HEK293 (cell line): ENCODE measurements around the gene GTF3C4.

Experiments used
- CTCF ChIA-PET: fragments of 350-600 bp; formaldehyde crosslinking; extraction: SDS; loops from one replicate; lab custom pipeline; 2021; ENCODE audit warnings: antibody characterized with exemption; lab: Yijun Ruan, JAX
- POLR2A ChIA-PET: fragments of 300-600 bp; formaldehyde crosslinking; extraction: SDS; loops from one replicate; lab custom pipeline; 2020; ENCODE audit warnings: antibody characterized with exemption, inconsistent platforms; lab: Yijun Ruan, JAX
- H3K27ac ChIP-seq: fragments of 200-500 bp; sonication (Bioruptor generic); 2 replicates; pipeline ENCODE4 v1.5.1; 2014; ENCODE audit warnings: low read depth, low read length, control low read depth, inconsistent platforms; ENCODE audit errors: extremely low read depth
- H3K36me3 ChIP-seq, 2 experiments: fragments of 200-500 bp in 1 of 2; sonication (Bioruptor generic) in 1 of 2; 1 replicate in 1 of 2; 2 replicates in 1 of 2; pipeline ENCODE4 v1.5.1; 2014 to 2017; ENCODE audit warnings: inconsistent platforms in 2 of 2, low read length in 2 of 2; ENCODE audit not compliant: control insufficient read depth in 2 of 2, insufficient read depth in 1 of 2
- H3K4me1 ChIP-seq: fragments of 200-500 bp; sonication (Bioruptor generic); 2 replicates; pipeline ENCODE4 v1.5.1; 2014; ENCODE audit warnings: mild to moderate bottlenecking, low read length, inconsistent platforms; ENCODE audit not compliant: control insufficient read depth, insufficient read depth
- H3K4me3 ChIP-seq: 2 replicates; pipeline ENCODE4 v1.5.1; 2011; ENCODE audit warnings: low read depth, mild to moderate bottlenecking, control low read depth, low read length, moderate library complexity
- H3K9me3 ChIP-seq: fragments of 200-500 bp; sonication (Bioruptor generic); 2 replicates; pipeline ENCODE4 v1.5.1; 2014; ENCODE audit warnings: low read depth, low read length, inconsistent platforms; ENCODE audit not compliant: control insufficient read depth, insufficient read depth
- BCL11B ChIP-seq: fragments of 450-650 bp; formaldehyde crosslinking; IDR thresholded peaks from 2 replicates; pipeline ENCODE4 v1.5.1; 2016; ENCODE audit warnings: low read depth, missing biosample characterization, missing genetic modification characterization
- GLI4 ChIP-seq: fragments of 450-650 bp; formaldehyde crosslinking; IDR thresholded peaks from 2 replicates; pipeline ENCODE4 v1.5.1; 2016; ENCODE audit warnings: missing biosample characterization, missing genetic modification characterization
- GLIS1 ChIP-seq: fragments of 450-650 bp; formaldehyde crosslinking; IDR thresholded peaks from 2 replicates; pipeline ENCODE4 v1.5.1; 2016; ENCODE audit warnings: missing biosample characterization, missing genetic modification characterization
- PRDM2 ChIP-seq: fragments of 450-650 bp; formaldehyde crosslinking; IDR thresholded peaks from 2 replicates; pipeline ENCODE4 v1.5.1; 2016; ENCODE audit warnings: missing biosample characterization, missing genetic modification characterization, borderline replicate concordance
- SCRT2 ChIP-seq: fragments of 450-650 bp; formaldehyde crosslinking; IDR thresholded peaks from 2 replicates; pipeline ENCODE4 v1.5.1; 2016; ENCODE audit warnings: missing biosample characterization, missing genetic modification characterization
- TCF7L2 ChIP-seq: IDR thresholded peaks from 2 replicates; pipeline ENCODE4 v1.6.1; 2011; ENCODE audit warnings: low read depth, mild to moderate bottlenecking, inconsistent platforms, low read length, moderate library complexity, borderline replicate concordance
- ZBTB17 ChIP-seq: fragments of 450-650 bp; formaldehyde crosslinking; IDR thresholded peaks from 2 replicates; pipeline ENCODE4 v1.5.1; 2016; ENCODE audit warnings: missing biosample characterization, missing genetic modification characterization
- ZNF132 ChIP-seq: fragments of 450-650 bp; formaldehyde crosslinking; IDR thresholded peaks from 2 replicates; pipeline ENCODE4 v1.5.1; 2017; ENCODE audit warnings: missing biosample characterization, missing genetic modification characterization, borderline replicate concordance
- ZNF169 ChIP-seq: fragments of 450-650 bp; formaldehyde crosslinking; IDR thresholded peaks from 2 replicates; pipeline ENCODE4 v1.5.1; 2016; ENCODE audit warnings: missing biosample characterization, missing genetic modification characterization
- ZNF184 ChIP-seq: fragments of 450-650 bp; IDR thresholded peaks from 2 replicates; pipeline ENCODE4 v1.5.1; 2018; ENCODE audit warnings: missing biosample characterization, mild to moderate bottlenecking, missing genetic modification characterization
- ZNF501 ChIP-seq: fragments of 450-650 bp; formaldehyde crosslinking; IDR thresholded peaks from 2 replicates; pipeline ENCODE4 v1.5.1; 2016; ENCODE audit warnings: missing biosample characterization, missing genetic modification characterization
- ZNF596 ChIP-seq: fragments of 450-650 bp; IDR thresholded peaks from 2 replicates; pipeline ENCODE4 v1.5.0; 2018; ENCODE audit warnings: missing biosample characterization, mild to moderate bottlenecking, missing genetic modification characterization, moderate library complexity
- ZNF677 ChIP-seq: fragments of 450-650 bp; IDR thresholded peaks from 2 replicates; pipeline ENCODE4 v1.5.0; 2018; ENCODE audit warnings: missing biosample characterization, mild to moderate bottlenecking, missing genetic modification characterization, moderate library complexity
- ZNF768 ChIP-seq: fragments of 450-650 bp; formaldehyde crosslinking; IDR thresholded peaks from 2 replicates; pipeline ENCODE4 v1.5.1; 2018; ENCODE audit warnings: missing biosample characterization, mild to moderate bottlenecking, missing genetic modification characterization
- ZNF777 ChIP-seq: fragments of 450-650 bp; formaldehyde crosslinking; IDR thresholded peaks from 2 replicates; pipeline ENCODE4 v1.5.1; 2017; ENCODE audit warnings: missing biosample characterization, missing genetic modification characterization, borderline replicate concordance
- ZNF830 ChIP-seq: fragments of 450-650 bp; IDR thresholded peaks from 2 replicates; pipeline ENCODE4 v1.5.0; 2018; ENCODE audit warnings: missing biosample characterization, missing genetic modification characterization, low read depth, mild to moderate bottlenecking, moderate library complexity
- TF ChIP-seq, protein P1 (sequence below): fragments of 450-650 bp; formaldehyde crosslinking; IDR thresholded peaks from 2 replicates; pipeline ENCODE4 v1.5.1; 2017; ENCODE audit warnings: missing biosample characterization, missing genetic modification characterization
- TF ChIP-seq, protein P2 (sequence below): fragments of 450-650 bp; formaldehyde crosslinking; IDR thresholded peaks from 2 replicates; pipeline ENCODE4 v1.5.1; 2017; ENCODE audit warnings: missing biosample characterization, missing genetic modification characterization
- TF ChIP-seq, protein P3 (sequence below): IDR thresholded peaks from 2 replicates; pipeline ENCODE4 v1.6.1; 2011; ENCODE audit warnings: mild to moderate bottlenecking, low read depth, low read length, borderline replicate concordance
- TF ChIP-seq, protein P4 (sequence below): fragments of 450-650 bp; formaldehyde crosslinking; IDR thresholded peaks from 2 replicates; pipeline ENCODE4 v1.5.1; 2016; ENCODE audit warnings: missing biosample characterization, missing genetic modification characterization

GTF3C4 gene

GRCh38 chr9:132631280-132631679, 39.0 kb upstream of the GTF3C4 start:
- H3K4me1 ChIP-seq: no peaks in the 10 kb centered on the region
- H3K36me3 ChIP-seq: peaks cover 0 to 55% of the 10 kb centered on the region in 2 experiments; a peak in 1 of 3 replicates
- POLR2A ChIA-PET: no interaction called here
- H3K9me3 ChIP-seq: no peaks in the 10 kb centered on the region
- no peak overlapping the region for H3K27ac ChIP-seq
- TF ChIP-seq ZNF596 (tag by site-specific recombination): no peak
- TF ChIP-seq SCRT2: no peak
- no peak for TF ChIP-seq GLI4 (tag by site-specific recombination)
- TF ChIP-seq, protein P1, sequence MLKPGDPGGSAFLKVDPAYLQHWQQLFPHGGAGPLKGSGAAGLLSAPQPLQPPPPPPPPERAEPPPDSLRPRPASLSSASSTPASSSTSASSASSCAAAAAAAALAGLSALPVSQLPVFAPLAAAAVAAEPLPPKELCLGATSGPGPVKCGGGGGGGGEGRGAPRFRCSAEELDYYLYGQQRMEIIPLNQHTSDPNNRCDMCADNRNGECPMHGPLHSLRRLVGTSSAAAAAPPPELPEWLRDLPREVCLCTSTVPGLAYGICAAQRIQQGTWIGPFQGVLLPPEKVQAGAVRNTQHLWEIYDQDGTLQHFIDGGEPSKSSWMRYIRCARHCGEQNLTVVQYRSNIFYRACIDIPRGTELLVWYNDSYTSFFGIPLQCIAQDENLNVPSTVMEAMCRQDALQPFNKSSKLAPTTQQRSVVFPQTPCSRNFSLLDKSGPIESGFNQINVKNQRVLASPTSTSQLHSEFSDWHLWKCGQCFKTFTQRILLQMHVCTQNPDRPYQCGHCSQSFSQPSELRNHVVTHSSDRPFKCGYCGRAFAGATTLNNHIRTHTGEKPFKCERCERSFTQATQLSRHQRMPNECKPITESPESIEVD (tag by site-specific recombination): no peak
- TF ChIP-seq, protein P2, sequence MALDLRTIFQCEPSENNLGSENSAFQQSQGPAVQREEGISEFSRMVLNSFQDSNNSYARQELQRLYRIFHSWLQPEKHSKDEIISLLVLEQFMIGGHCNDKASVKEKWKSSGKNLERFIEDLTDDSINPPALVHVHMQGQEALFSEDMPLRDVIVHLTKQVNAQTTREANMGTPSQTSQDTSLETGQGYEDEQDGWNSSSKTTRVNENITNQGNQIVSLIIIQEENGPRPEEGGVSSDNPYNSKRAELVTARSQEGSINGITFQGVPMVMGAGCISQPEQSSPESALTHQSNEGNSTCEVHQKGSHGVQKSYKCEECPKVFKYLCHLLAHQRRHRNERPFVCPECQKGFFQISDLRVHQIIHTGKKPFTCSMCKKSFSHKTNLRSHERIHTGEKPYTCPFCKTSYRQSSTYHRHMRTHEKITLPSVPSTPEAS (tag by site-specific recombination): no peak
- TF ChIP-seq ZNF777 (tag by site-specific recombination): no peak
- TF ChIP-seq ZNF132 (tag by site-specific recombination): no peak
- no peak for TF ChIP-seq ZNF169
- TF ChIP-seq ZNF184 (tag by site-specific recombination): no peak
- no peak for TF ChIP-seq ZBTB17 (tag by site-specific recombination)
- TF ChIP-seq, protein P3, sequence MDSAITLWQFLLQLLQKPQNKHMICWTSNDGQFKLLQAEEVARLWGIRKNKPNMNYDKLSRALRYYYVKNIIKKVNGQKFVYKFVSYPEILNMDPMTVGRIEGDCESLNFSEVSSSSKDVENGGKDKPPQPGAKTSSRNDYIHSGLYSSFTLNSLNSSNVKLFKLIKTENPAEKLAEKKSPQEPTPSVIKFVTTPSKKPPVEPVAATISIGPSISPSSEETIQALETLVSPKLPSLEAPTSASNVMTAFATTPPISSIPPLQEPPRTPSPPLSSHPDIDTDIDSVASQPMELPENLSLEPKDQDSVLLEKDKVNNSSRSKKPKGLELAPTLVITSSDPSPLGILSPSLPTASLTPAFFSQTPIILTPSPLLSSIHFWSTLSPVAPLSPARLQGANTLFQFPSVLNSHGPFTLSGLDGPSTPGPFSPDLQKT: no peak
- no peak for TF ChIP-seq ZNF830 (tag by site-specific recombination)
- TF ChIP-seq ZNF501: no peak
- TF ChIP-seq GLIS1 (tag by site-specific recombination): no peak
- no peak for TF ChIP-seq TCF7L2
- TF ChIP-seq, protein P4, sequence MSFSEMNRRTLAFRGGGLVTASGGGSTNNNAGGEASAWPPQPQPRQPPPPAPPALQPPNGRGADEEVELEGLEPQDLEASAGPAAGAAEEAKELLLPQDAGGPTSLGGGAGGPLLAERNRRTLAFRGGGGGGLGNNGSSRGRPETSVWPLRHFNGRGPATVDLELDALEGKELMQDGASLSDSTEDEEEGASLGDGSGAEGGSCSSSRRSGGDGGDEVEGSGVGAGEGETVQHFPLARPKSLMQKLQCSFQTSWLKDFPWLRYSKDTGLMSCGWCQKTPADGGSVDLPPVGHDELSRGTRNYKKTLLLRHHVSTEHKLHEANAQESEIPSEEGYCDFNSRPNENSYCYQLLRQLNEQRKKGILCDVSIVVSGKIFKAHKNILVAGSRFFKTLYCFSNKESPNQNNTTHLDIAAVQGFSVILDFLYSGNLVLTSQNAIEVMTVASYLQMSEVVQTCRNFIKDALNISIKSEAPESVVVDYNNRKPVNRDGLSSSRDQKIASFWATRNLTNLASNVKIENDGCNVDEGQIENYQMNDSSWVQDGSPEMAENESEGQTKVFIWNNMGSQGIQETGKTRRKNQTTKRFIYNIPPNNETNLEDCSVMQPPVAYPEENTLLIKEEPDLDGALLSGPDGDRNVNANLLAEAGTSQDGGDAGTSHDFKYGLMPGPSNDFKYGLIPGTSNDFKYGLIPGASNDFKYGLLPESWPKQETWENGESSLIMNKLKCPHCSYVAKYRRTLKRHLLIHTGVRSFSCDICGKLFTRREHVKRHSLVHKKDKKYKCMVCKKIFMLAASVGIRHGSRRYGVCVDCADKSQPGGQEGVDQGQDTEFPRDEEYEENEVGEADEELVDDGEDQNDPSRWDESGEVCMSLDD (tag by site-specific recombination): no peak
- TF ChIP-seq ZNF677 (tag by site-specific recombination): no peak
- TF ChIP-seq BCL11B (tag by site-specific recombination): no peak
- TF ChIP-seq PRDM2 (tag by site-specific recombination): no peak
- TF ChIP-seq ZNF768 (tag by site-specific recombination): no peak
- CTCF ChIA-PET: no interaction called here
- no peak overlapping the region for H3K4me3 ChIP-seq
